H1 (cell line): ENCODE measurements around the gene DNMT3B. TPM values are rescaled to one million over a fixed set of nuclear protein-coding genes. Genes with fewer than 3 reads are reported as not detected.

Experiments
- CTCF ChIA-PET: fragments of 300-600 bp; sonication (Branson Sonifier 250); formaldehyde crosslinking; loops from one replicate; lab custom pipeline; 2021; ENCODE audit not compliant: partially characterized antibody; lab: Charles Lee
- POLR2A ChIA-PET: fragments of 300-600 bp; sonication (Branson Sonifier 250); formaldehyde crosslinking; loops from one replicate; lab custom pipeline; 2021; ENCODE audit warnings: inconsistent platforms; ENCODE audit not compliant: partially characterized antibody; lab: Charles Lee
- DNase-seq, 2 experiments: peaks; one replicate each; pipeline versions ENCODE4 v3.0.0 to v3.0.0-alpha.2; 2010 to 2022; ENCODE audit warnings: low spot score in 2 of 2, low read depth in 1 of 2, mixed read lengths in 1 of 2
- FAIRE-seq: peaks from 2 replicates; lab custom pipeline; 2011; peaks lifted over from hg19 to GRCh38; lab: Jason Lieb, UNC
- H2AFZ ChIP-seq: 2 replicates; pipeline ENCODE4 v1.8.1; 2012; ENCODE audit warnings: low read length, inconsistent platforms
- H2AK5ac ChIP-seq: 2 replicates; pipeline ENCODE4 v1.6.1; 2013; ENCODE audit warnings: low read depth, low read length
- H2BK120ac ChIP-seq: replicated peaks from 2 replicates; pipeline ENCODE3; 2013; ENCODE audit warnings: low read depth, low read length, inconsistent platforms
- H2BK12ac ChIP-seq: 2 replicates; pipeline ENCODE4 v1.6.1; 2013; ENCODE audit warnings: low read depth, low read length
- H2BK15ac ChIP-seq: 2 replicates; pipeline ENCODE4 v1.6.1; 2013; ENCODE audit warnings: low read length
- H2BK20ac ChIP-seq: 2 replicates; pipeline ENCODE4 v1.6.1; 2013; ENCODE audit warnings: low read length
- H2BK5ac ChIP-seq: 2 replicates; pipeline ENCODE4 v1.6.1; 2013; ENCODE audit warnings: low read depth, low read length
- H3K14ac ChIP-seq: 2 replicates; pipeline ENCODE4 v1.6.1; 2013; ENCODE audit warnings: inconsistent platforms; ENCODE audit not compliant: insufficient read length
- H3K18ac ChIP-seq: 2 replicates; pipeline ENCODE4 v1.6.1; 2013; ENCODE audit warnings: low read length; ENCODE audit errors: extremely low read depth
- H3K23ac ChIP-seq: 2 replicates; pipeline ENCODE4 v1.6.1; 2013; ENCODE audit warnings: inconsistent platforms; ENCODE audit not compliant: insufficient read length
- H3K23me2 ChIP-seq: 2 replicates; pipeline ENCODE4 v1.6.1; 2013; ENCODE audit warnings: low read depth, low read length
- H3K27ac ChIP-seq: 2 replicates; pipeline ENCODE4 v1.6.1; 2011; ENCODE audit warnings: low read depth, low read length, inconsistent platforms
- H3K27me3 ChIP-seq, 4 experiments: replicated peaks in 1 of 4; 1 replicate in 1 of 4; 2 replicates in 3 of 4; pipeline versions ENCODE4 v1.6.1 to v1.8.1; 2011 to 2013; ENCODE audit warnings: low read length in 3 of 4, mild to moderate bottlenecking in 3 of 4, inconsistent platforms in 2 of 4, mixed read lengths in 2 of 4, moderate library complexity in 1 of 4; ENCODE audit not compliant: control insufficient read depth in 3 of 4, insufficient read depth in 3 of 4; ENCODE audit errors: extremely low read depth in 1 of 4
- H3K36me3 ChIP-seq, 4 experiments: 2 replicates each; pipeline versions ENCODE4 v1.6.1 to v1.8.1; 2011 to 2013; ENCODE audit warnings: mild to moderate bottlenecking in 4 of 4, low read length in 3 of 4, moderate library complexity in 2 of 4, control low read depth in 1 of 4, inconsistent platforms in 1 of 4; ENCODE audit not compliant: insufficient read depth in 4 of 4, control insufficient read depth in 2 of 4
- H3K4ac ChIP-seq: replicated peaks from 2 replicates; pipeline ENCODE3; 2013; ENCODE audit warnings: low read length, low read depth, mixed read lengths, inconsistent platforms; ENCODE audit not compliant: insufficient read length
- H3K4me1 ChIP-seq, 4 experiments: replicated peaks in 1 of 4; 1 replicate in 1 of 4; 2 replicates in 3 of 4; pipeline versions ENCODE4 v1.6.1 to v1.8.1; 2011 to 2013; ENCODE audit warnings: low read length in 3 of 4, inconsistent platforms in 2 of 4, mixed read lengths in 1 of 4; ENCODE audit not compliant: insufficient read depth in 4 of 4, control insufficient read depth in 3 of 4
- H3K4me2 ChIP-seq, 2 experiments: 2 replicates each; pipeline versions ENCODE4 v1.6.1 to v1.8.1; 2011 to 2013; ENCODE audit warnings: low read depth in 2 of 2, low read length in 2 of 2, control low read depth in 1 of 2, inconsistent platforms in 1 of 2, mild to moderate bottlenecking in 1 of 2; ENCODE audit not compliant: insufficient read depth in 1 of 2
- H3K4me3 ChIP-seq, 4 experiments: fragments of 200-600, 300-600 bp in 1 of 4; sonication (generic), shearing (Covaris generic), sonication (Bioruptor Twin) in 1 of 4; 2 replicates each; pipeline versions ENCODE4 v1.5.1 to v1.8.1; 2011 to 2016; ENCODE audit warnings: low read length in 4 of 4, low read depth in 3 of 4, control low read depth in 2 of 4, inconsistent platforms in 2 of 4, mild to moderate bottlenecking in 2 of 4, mixed read lengths in 1 of 4, moderate library complexity in 1 of 4; ENCODE audit not compliant: insufficient read depth in 2 of 4; ENCODE audit errors: extremely low read depth in 1 of 4
- H3K56ac ChIP-seq: replicated peaks from 2 replicates; pipeline ENCODE3; 2013; ENCODE audit warnings: low read depth, mild to moderate bottlenecking, mixed read lengths, low read length, inconsistent platforms; ENCODE audit not compliant: insufficient read length
- H3K79me1 ChIP-seq: 2 replicates; pipeline ENCODE4 v1.6.1; 2013; ENCODE audit warnings: low read depth, low read length, control low read depth
- H3K79me2 ChIP-seq, 2 experiments: 2 replicates each; pipeline versions ENCODE4 v1.6.1 to v1.8.1; 2012 to 2013; ENCODE audit warnings: low read length in 2 of 2, mild to moderate bottlenecking in 2 of 2, inconsistent platforms in 1 of 2; ENCODE audit not compliant: insufficient read depth in 2 of 2, control insufficient read depth in 1 of 2
- H3K9ac ChIP-seq, 4 experiments: replicated peaks in 1 of 4; 1 replicate in 1 of 4; 2 replicates in 3 of 4; pipeline versions ENCODE4 v1.6.1 to v1.8.1; 2011 to 2013; ENCODE audit warnings: low read depth in 3 of 4, low read length in 3 of 4, control low read depth in 2 of 4, mild to moderate bottlenecking in 2 of 4, moderate library complexity in 2 of 4, inconsistent platforms in 1 of 4; ENCODE audit errors: extremely low read depth in 1 of 4
- H3K9me3 ChIP-seq, 2 experiments: 2 replicates each; pipeline versions ENCODE4 v1.6.1 to v1.8.1; 2012 to 2013; ENCODE audit warnings: mild to moderate bottlenecking in 2 of 2, moderate library complexity in 2 of 2, control low read depth in 1 of 2, inconsistent platforms in 1 of 2, low read depth in 1 of 2, low read length in 1 of 2, mixed read lengths in 1 of 2; ENCODE audit not compliant: insufficient read depth in 2 of 2
- H4K20me1 ChIP-seq, 2 experiments: replicated peaks in 1 of 2; 2 replicates each; pipeline versions ENCODE3 to v1.8.1; 2011 to 2013; ENCODE audit warnings: inconsistent platforms in 2 of 2, low read length in 2 of 2, mild to moderate bottlenecking in 1 of 2; ENCODE audit not compliant: insufficient read depth in 2 of 2, control insufficient read depth in 1 of 2
- H4K5ac ChIP-seq: 2 replicates; pipeline ENCODE4 v1.6.1; 2013; ENCODE audit warnings: low read length, low read depth, mixed read lengths, inconsistent platforms; ENCODE audit not compliant: insufficient read length
- H4K8ac ChIP-seq: 2 replicates; pipeline ENCODE4 v1.8.0; 2013; ENCODE audit warnings: mild to moderate bottlenecking, moderate library complexity, low read length, inconsistent platforms; ENCODE audit not compliant: insufficient read depth; ENCODE audit errors: extremely low read depth
- H4K91ac ChIP-seq: replicated peaks from 2 replicates; pipeline ENCODE3; 2013; ENCODE audit warnings: low read length, mixed read lengths, inconsistent platforms; ENCODE audit not compliant: insufficient read length
- HDAC6 ChIP-seq: IDR thresholded peaks from one replicate; pipeline ENCODE4 v1.7.1; 2012; ENCODE audit warnings: low read depth, mild to moderate bottlenecking, inconsistent platforms, low read length, moderate library complexity
- PHF8 ChIP-seq: fragments of 200-600 bp; sonication (generic); conservative IDR thresholded peaks from 2 replicates; pipeline ENCODE4 v1.7.1; 2012; ENCODE audit warnings: low read depth, mild to moderate bottlenecking, inconsistent platforms, low read length, moderate library complexity
- POLR2A ChIP-seq, 2 experiments: IDR thresholded peaks; 1 replicate in 1 of 2; 2 replicates in 1 of 2; pipeline ENCODE4 v1.6.1; 2011; ENCODE audit warnings: low read depth in 2 of 2, low read length in 2 of 2, mild to moderate bottlenecking in 2 of 2; ENCODE audit errors: control extremely low read depth in 1 of 2
- TCF12 ChIP-seq: IDR thresholded peaks from 2 replicates; pipeline ENCODE4 v1.6.1; 2011; ENCODE audit warnings: low read depth, mild to moderate bottlenecking, low read length
- ZNF274 ChIP-seq: IDR thresholded peaks from 2 replicates; pipeline ENCODE4 v1.7.0; 2012; ENCODE audit warnings: low read length, borderline replicate concordance; ENCODE audit errors: extremely low read depth
- WGBS, 2 experiments: shearing (Covaris generic) in 1 of 2; methylation state at CpG; one replicate each; pipeline versions ENCODE4 v1.1.6 to v1.1.7; 2013 to 2015; ENCODE audit warnings: low lambda C conversion rate in 2 of 2, mixed read lengths in 2 of 2, inconsistent platforms in 1 of 2, low coverage in 1 of 2, missing lambda C conversion rate in 1 of 2; ENCODE audit not compliant: insufficient replicate concordance in 2 of 2, insufficient coverage in 1 of 2, insufficient read length in 1 of 2; ENCODE audit errors: extremely low coverage in 1 of 2, missing lambda C conversion rate in 1 of 2; 5-methylcytosine and 5-hydroxymethylcytosine counted together
- polyA plus RNA-seq, 7 experiments: library from polyadenylated mRNA; depleted of rRNA in 3 of 7; stranded (reverse) in 5 of 7; unstranded in 2 of 7; fragments of >200 nt in 5 of 7; fragments of 200-250 nt in 2 of 7; gene quantifications; 1 replicate in 5 of 7; 2 replicates in 1 of 7; 4 replicates in 1 of 7; pipeline versions ENCODE4 v1.2.1 to v1.2.3, GENCODE V29; 2011 to 2013; ENCODE audit warnings: missing spikeins in 2 of 7, mixed read lengths in 2 of 7
- total RNA-seq: library from RNA; stranded (reverse); fragmentation: NEBNext Ultra II Directional; extraction: Animal tissue kit (Norgen Biotek cat#: 25700); gene quantifications from 2 replicates; pipeline ENCODE4 v1.2.1, GENCODE V29; 2021
- TF ChIP-seq, protein P1 (sequence below), 3 experiments: IDR thresholded peaks; 1 replicate in 2 of 3; 2 replicates in 1 of 3; pipeline versions ENCODE4 v1.5.1 to v1.6.1; 2011; ENCODE audit warnings: low read length in 3 of 3, mild to moderate bottlenecking in 3 of 3, inconsistent platforms in 2 of 3, low read depth in 1 of 3, moderate library complexity in 1 of 3; ENCODE audit not compliant: insufficient read depth in 1 of 3; ENCODE audit errors: control extremely low read depth in 1 of 3

Gene DNMT3B
- total and polyA plus RNA-seq, 2 of the 8 experiments (the other 6 are each of a cell fraction or from before 2014, with no cell fraction given), result 433 to 1,016 TPM

DNA sequence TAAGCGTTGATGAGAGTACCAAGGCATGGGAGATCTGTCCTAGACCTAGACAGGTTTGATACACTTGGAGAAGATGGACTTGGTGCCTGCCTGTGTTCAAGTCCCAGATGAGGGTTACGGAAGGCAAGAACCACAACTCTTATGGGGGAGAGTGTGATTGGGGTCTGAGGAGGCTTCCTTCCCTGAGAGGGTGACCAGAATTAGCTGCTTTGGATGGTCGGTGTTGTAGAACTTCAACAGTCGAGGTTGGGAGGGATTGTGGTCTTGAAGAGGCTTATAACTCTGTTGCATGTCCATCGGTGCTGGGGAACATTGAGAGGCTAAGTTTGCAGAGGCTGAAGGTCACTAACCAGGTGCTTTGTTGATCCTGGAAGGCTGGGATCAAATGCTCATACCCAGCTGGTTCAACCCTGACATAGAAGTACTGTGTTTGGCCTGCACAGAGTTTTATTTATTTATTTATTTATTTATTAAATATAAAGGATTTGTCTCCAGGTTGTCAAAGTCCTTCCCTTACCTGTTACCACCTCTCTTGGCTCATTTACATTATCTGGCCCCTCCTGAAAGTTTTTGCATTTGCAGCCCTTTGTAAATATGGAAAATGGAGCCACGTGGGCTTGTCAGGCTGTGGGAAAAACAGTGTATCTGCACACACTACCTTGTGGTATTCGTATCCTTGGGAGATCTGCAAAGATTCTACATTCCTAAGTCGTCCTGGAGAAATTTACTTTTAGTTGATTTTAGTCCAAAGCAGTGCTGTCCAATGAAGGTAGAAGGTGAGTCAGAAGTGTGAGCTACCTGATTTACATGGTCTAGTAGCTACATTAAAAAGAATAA lies 80.7 kb downstream of the DNMT3B start:
- CTCF ChIA-PET, result interaction anchor here (0.7 to 2.8 kb wide), 7 partner anchors 13 to 248 kb away, joined by 3 to 15 read pairs (median 5); partner anchors contain the start of genes C20orf203 and EFCAB8
- no peak overlapping the region for H4K91ac ChIP-seq
- POLR2A ChIA-PET, result interaction anchor here (0.8 to 2.0 kb wide), 5 partner anchors 10 to 146 kb away, joined by 3 to 7 read pairs (median 5); no protein-coding TSS in a partner anchor
- TF ChIP-seq POLR2A (IDR thresholded peaks at IDR 0.05; ENCODE audit: control extremely low read depth in 1 of 2, low read depth in 2 of 2, low read length in 2 of 2) (no peak), HDAC6 (no peak), ZNF274 (no peak), PHF8 (no peak), TCF12 (no peak)
- TF ChIP-seq, protein P1, sequence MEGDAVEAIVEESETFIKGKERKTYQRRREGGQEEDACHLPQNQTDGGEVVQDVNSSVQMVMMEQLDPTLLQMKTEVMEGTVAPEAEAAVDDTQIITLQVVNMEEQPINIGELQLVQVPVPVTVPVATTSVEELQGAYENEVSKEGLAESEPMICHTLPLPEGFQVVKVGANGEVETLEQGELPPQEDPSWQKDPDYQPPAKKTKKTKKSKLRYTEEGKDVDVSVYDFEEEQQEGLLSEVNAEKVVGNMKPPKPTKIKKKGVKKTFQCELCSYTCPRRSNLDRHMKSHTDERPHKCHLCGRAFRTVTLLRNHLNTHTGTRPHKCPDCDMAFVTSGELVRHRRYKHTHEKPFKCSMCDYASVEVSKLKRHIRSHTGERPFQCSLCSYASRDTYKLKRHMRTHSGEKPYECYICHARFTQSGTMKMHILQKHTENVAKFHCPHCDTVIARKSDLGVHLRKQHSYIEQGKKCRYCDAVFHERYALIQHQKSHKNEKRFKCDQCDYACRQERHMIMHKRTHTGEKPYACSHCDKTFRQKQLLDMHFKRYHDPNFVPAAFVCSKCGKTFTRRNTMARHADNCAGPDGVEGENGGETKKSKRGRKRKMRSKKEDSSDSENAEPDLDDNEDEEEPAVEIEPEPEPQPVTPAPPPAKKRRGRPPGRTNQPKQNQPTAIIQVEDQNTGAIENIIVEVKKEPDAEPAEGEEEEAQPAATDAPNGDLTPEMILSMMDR (IDR thresholded peaks at IDR 0.05; ENCODE audit: control extremely low read depth in 1 of 3, insufficient read depth in 1 of 3, low read depth in 1 of 3, low read length in 3 of 3), result no peak

More for the DNA sequence above, 80.7 kb downstream of the DNMT3B start:
- Histone ChIP-seq H3K18ac (no peak overlapping the region), H3K36me3 (peaks cover 32 to 71% (median 54%) of the 10 kb centered on the region in 4 experiments), H3K23me2 (no peaks in the 10 kb centered on the region), H2BK120ac (no peak overlapping the region), H4K20me1 (peaks cover 5 to 8% of the 10 kb centered on the region in 2 experiments), H2BK12ac (no peak overlapping the region), H2BK5ac (no peak overlapping the region), H3K14ac (no peak overlapping the region), H2BK15ac (no peak overlapping the region), H4K5ac (no peak overlapping the region), H2AK5ac (no peak overlapping the region), H3K4me1 (peaks cover 0 to under 1% (median 0%) of the 10 kb centered on the region in 4 experiments; a peak in 1 of 7 replicates), H3K56ac (no peak overlapping the region), H3K9ac (no peak overlapping the region), H3K4me2 (no peak overlapping the region), H3K23ac (no peak overlapping the region), H3K79me1 (peaks cover 13% of the 10 kb centered on the region), H2BK20ac (no peak overlapping the region), H3K4me3 (no peak overlapping the region), H3K27ac (no peak overlapping the region), H3K9me3 (no peaks in the 10 kb centered on the region), H2AFZ (no peak overlapping the region), H4K8ac (no peak overlapping the region), H3K4ac (no peak overlapping the region), H3K27me3 (no peaks in the 10 kb centered on the region), H3K79me2 (peaks cover 3 to 36% of the 10 kb centered on the region in 2 experiments)
- DNase-seq, result no peak
- FAIRE-seq, result no peak
- WGBS, 2 experiments, result 94% methylated on average over 8 of the region's 8 CpGs; no CpG with 5 or more reads in 1 of the 2 experiments
